Endothelial cell of umbilical vein (primary cell): ENCODE results near the gene BUB1B.

Experiments
- CTCF ChIP-seq, 2 donors: IDR thresholded peaks; 1 replicate in 1 of 2; 2 replicates in 1 of 2; pipeline ENCODE4 v1.5.1; 2011; ENCODE audit warnings: low read length in 2 of 2, mild to moderate bottlenecking in 2 of 2, moderate library complexity in 2 of 2, control low read depth in 1 of 2, inconsistent platforms in 1 of 2, low read depth in 1 of 2; ENCODE audit not compliant: insufficient read depth in 1 of 2; ENCODE audit errors: extremely low read depth in 1 of 2
- EZH2 ChIP-seq: IDR thresholded peaks from 2 replicates; pipeline ENCODE4 v1.6.1; 2012; ENCODE audit warnings: borderline replicate concordance, low read depth, mild to moderate bottlenecking, moderate library complexity, low read length, inconsistent platforms; ENCODE audit not compliant: severe bottlenecking

GRCh38 chr15:40114218-40114617, 46.7 kb upstream of the BUB1B start:
- TF ChIP-seq CTCF (IDR thresholded peaks at IDR 0.05; ENCODE audit: extremely low read depth in 1 of 2, insufficient read depth in 1 of 2, low read depth in 1 of 2, low read length in 2 of 2) (no peak), EZH2 (no peak)
